ENCODE results near the gene TAAR9. TPM values are rescaled to one million over a fixed set of nuclear protein-coding genes. Genes with fewer than 3 reads are reported as not detected.
"Not testable (repeated sequence)": the region's sequence is repeated elsewhere in the genome, so short reads cannot be mapped to it uniquely, and the experiment has no call there.

The TAAR9 gene
- total RNA-seq, 1 donor from 2014 or later: not detected

DNA sequence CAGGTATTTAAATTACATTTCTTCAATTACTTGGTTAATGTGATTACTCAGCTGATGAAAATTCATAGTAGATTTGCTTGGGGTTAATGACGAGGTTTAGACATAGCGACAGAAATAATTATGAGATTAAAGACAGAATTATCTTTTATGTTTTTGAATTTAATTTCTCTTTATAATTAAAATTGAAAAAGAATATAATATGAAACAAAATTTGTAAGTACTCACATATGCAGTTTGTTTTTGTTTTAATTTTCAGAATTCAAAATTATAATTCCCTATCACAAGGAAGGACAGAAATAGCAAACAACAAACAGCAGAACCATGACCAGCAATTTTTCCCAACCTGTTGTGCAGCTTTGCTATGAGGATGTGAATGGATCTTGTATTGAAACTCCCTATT lies 14.3 kb downstream of the TAAR9 start, which contains the start of gene TAAR8:
TAAR8 (plus strand) TSS at position 301 of the 400 bp plus-strand sequence; CDS start at position 322, 21 bp downstream.
- Mint-ChIP-seq H3K9me3 (no peaks in the 10 kb centered on the region), H3K27ac (no peak within 1 kb of the TSS), H3K4me3 (no peak within 1 kb of the TSS), H3K27me3 (ENCODE audit: low read depth) (peaks cover 7% of the 10 kb centered on the region), H3K36me3 (no peaks in the 10 kb centered on the region), H3K4me1 (no peaks in the 10 kb centered on the region)
- no peak for DNase-seq (ENCODE audit: low spot score in 2 of 2, unreplicated experiment in 2 of 2)
- TF ChIP-seq CTCF (IDR thresholded peaks at IDR 0.05; ENCODE audit: unreplicated experiment): no peak

GRCh38 chr6:132560087-132560486 lies 22.0 kb downstream of the TAAR9 start:
- H3K9me3 Mint-ChIP-seq; H3K36me3 Mint-ChIP-seq; H3K4me1 Mint-ChIP-seq; H3K27ac Mint-ChIP-seq; H3K4me3 Mint-ChIP-seq; DNase-seq (ENCODE audit: low spot score in 2 of 2, unreplicated experiment in 2 of 2): not testable (repeated sequence)
- H3K27me3 Mint-ChIP-seq (ENCODE audit: low read depth): peaks cover 10% of the 10 kb centered on the region

DNA sequence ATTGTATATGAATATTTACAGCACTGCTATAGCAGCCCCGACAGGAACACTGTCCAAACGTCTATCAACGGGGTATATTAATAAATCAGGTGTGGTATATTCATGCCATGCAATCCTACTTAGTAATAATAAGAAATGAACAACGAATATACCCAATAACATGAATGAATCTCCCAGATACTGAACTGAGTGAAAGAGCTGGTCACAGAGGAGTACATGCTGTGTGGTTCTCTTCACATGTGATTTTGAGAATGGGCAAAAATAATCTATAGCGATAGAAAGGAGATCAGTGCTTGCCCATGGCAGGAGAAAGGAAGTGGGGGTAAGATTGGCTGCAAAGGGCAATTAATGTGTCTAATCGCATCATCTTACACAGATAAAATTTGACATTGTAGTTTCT lies 28.3 kb downstream of the TAAR9 start:
- H3K4me3 Mint-ChIP-seq: no peak overlapping the region
- no peak overlapping the region for H3K27ac Mint-ChIP-seq
- no peak for TF ChIP-seq CTCF (IDR thresholded peaks at IDR 0.05; ENCODE audit: unreplicated experiment)
- H3K4me1 Mint-ChIP-seq: peaks cover 2% of the 10 kb centered on the region
- peaks cover 13% of the 10 kb centered on the region for H3K27me3 Mint-ChIP-seq (ENCODE audit: low read depth)
- no peaks in the 10 kb centered on the region for H3K36me3 Mint-ChIP-seq
- no peak for DNase-seq (ENCODE audit: low spot score in 2 of 2, unreplicated experiment in 2 of 2)
- no peaks in the 10 kb centered on the region for H3K9me3 Mint-ChIP-seq

- DNase-seq (ENCODE audit: low spot score in 2 of 2, unreplicated experiment in 2 of 2): no peak
- Mint-ChIP-seq H3K4me3 (no peak overlapping the region), H3K36me3 (no peaks in the 10 kb centered on the region), H3K27ac (no peak overlapping the region), H3K27me3 (ENCODE audit: low read depth) (peaks cover 15% of the 10 kb centered on the region), H3K9me3 (no peaks in the 10 kb centered on the region), H3K4me1 (peaks cover 2% of the 10 kb centered on the region)
- no peak for TF ChIP-seq CTCF (IDR thresholded peaks at IDR 0.05; ENCODE audit: unreplicated experiment)
These were observed 29.5 kb downstream of the TAAR9 start for GRCh38 chr6:132567566-132567965.

GRCh38 chr6:132568611-132569010 lies 30.5 kb downstream of the TAAR9 start:
- no peak overlapping the region for H3K4me3 Mint-ChIP-seq
- H3K36me3 Mint-ChIP-seq: no peaks in the 10 kb centered on the region
- peaks cover 17% of the 10 kb centered on the region for H3K27me3 Mint-ChIP-seq (ENCODE audit: low read depth)
- DNase-seq (ENCODE audit: low spot score in 2 of 2, unreplicated experiment in 2 of 2): no peak
- peaks cover 2% of the 10 kb centered on the region for H3K4me1 Mint-ChIP-seq
- H3K27ac Mint-ChIP-seq: no peak overlapping the region
- H3K9me3 Mint-ChIP-seq: no peaks in the 10 kb centered on the region
- TF ChIP-seq CTCF (IDR thresholded peaks at IDR 0.05; ENCODE audit: unreplicated experiment): no peak

DNA sequence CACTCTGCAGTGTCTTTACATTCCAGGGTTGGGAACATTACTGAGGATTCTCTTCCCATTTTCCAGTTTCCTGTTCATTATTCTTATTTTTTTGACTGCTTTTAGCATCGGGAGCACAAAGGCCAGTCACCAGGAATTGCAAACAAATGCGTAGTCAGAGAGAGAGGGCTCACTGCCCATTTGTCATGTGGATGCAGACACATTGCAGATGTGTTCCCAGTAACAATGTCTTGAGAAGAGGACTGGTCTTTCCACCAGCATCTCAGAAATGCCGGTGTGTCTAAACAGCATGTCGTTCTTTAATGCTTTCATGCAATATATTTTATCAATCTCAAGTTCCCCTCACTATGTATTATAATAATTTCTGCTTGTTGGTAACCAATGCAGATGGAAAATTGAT lies 31.1 kb downstream of the TAAR9 start:
- Mint-ChIP-seq H3K36me3 (no peaks in the 10 kb centered on the region), H3K27me3 (ENCODE audit: low read depth) (peaks cover 16% of the 10 kb centered on the region), H3K4me3 (no peak overlapping the region), H3K9me3 (no peaks in the 10 kb centered on the region), H3K4me1 (peaks cover 2% of the 10 kb centered on the region), H3K27ac (no peak overlapping the region)
- TF ChIP-seq CTCF (IDR thresholded peaks at IDR 0.05; ENCODE audit: unreplicated experiment): no peak
- DNase-seq (ENCODE audit: low spot score in 2 of 2, unreplicated experiment in 2 of 2): no peak
